Hepatocyte (in vitro differentiated cells): ENCODE results near the gene GPD2.

Experiments used
- CTCF ChIP-seq: fragments of 200-600 bp; sonication (generic); IDR thresholded peaks from 2 replicates; pipeline ENCODE4 v1.5.1; 2016; ENCODE audit warnings: antibody characterized with exemption, mild to moderate bottlenecking; ENCODE audit not compliant: poor library complexity
- EZH2 ChIP-seq: fragments of 200-600 bp; sonication (generic); IDR thresholded peaks from 2 replicates; pipeline ENCODE4 v1.6.1; 2016; ENCODE audit warnings: antibody characterized with exemption, mild to moderate bottlenecking, borderline replicate concordance
- EZH2phosphoT487 ChIP-seq: fragments of 200-600 bp; sonication (generic); IDR thresholded peaks from one replicate; pipeline ENCODE4 v1.6.1; 2018; ENCODE audit warnings: antibody characterized with exemption, mild to moderate bottlenecking, low read depth, moderate library complexity; ENCODE audit not compliant: unreplicated experiment, severe bottlenecking

- TF ChIP-seq CTCF (no peak), EZH2phosphoT487 (no peak), EZH2 (no peak)
Observed at GRCh38 chr2:156474401-156474800, 38.2 kb downstream of the GPD2 start.
